Cardiac muscle cell (in vitro differentiated cells and primary cell): ENCODE measurements around the gene CEP41. TPM values are rescaled to one million over a fixed set of nuclear protein-coding genes. Genes with fewer than 3 reads are reported as not detected.

ENCODE experiments used
- DNase-seq, 2 donors: peaks; one replicate each; pipeline versions ENCODE4 v3.0.0 to v3.0.0-alpha.2; 2010 to 2017; ENCODE audit warnings: low read depth in 1 of 2, low spot score in 1 of 2
- H3K27ac ChIP-seq: fragments of 200-600 bp; sonication (generic); 2 replicates; pipeline ENCODE4 v1.5.1; 2016
- H3K27me3 ChIP-seq: fragments of 200-600 bp; sonication (generic); 2 replicates; pipeline ENCODE4 v1.6.0; 2016; ENCODE audit warnings: control low read depth
- H3K36me3 ChIP-seq: fragments of 200-600 bp; sonication (generic); 2 replicates; pipeline ENCODE4 v1.5.1; 2016; ENCODE audit warnings: control low read depth
- H3K4me1 ChIP-seq: fragments of 200-600 bp; sonication (generic); 2 replicates; pipeline ENCODE4 v1.8.1; 2017; ENCODE audit warnings: low read depth, mild to moderate bottlenecking, mixed run types
- H3K4me3 ChIP-seq: fragments of 200-600 bp; sonication (generic); 2 replicates; pipeline ENCODE4 v1.5.1; 2016; ENCODE audit warnings: mild to moderate bottlenecking
- H3K9me3 ChIP-seq: fragments of 200-600 bp; sonication (generic); 2 replicates; pipeline ENCODE4 v1.5.1; 2017; ENCODE audit warnings: low read depth, mild to moderate bottlenecking, control low read depth
- polyA plus RNA-seq: library from polyadenylated mRNA; unstranded; fragments of >200 nt; fragmentation: Nextera tagmentation; extraction: Ambion mirVana; gene quantifications from 2 replicates; pipeline ENCODE4 v1.2.1, GENCODE V29; 2016
- total RNA-seq: library from RNA; depleted of rRNA; stranded (reverse); fragments of >200 nt; gene quantifications from 2 replicates; pipeline ENCODE4 v1.2.3, GENCODE V29; 2016
- TF ChIP-seq, protein P1 (sequence below): IDR thresholded peaks from 2 replicates; pipeline ENCODE4 v1.5.1; 2012; ENCODE audit warnings: low read depth, mild to moderate bottlenecking, low read length

CEP41 gene
- total and polyA plus RNA-seq, 2 experiments from 2014 or later, result 8.0 to 27.4 TPM

GRCh38 chr7:130367088-130367755 lies 73.6 kb downstream of the CEP41 start:
- no peak for DNase-seq
- TF ChIP-seq, protein P1, sequence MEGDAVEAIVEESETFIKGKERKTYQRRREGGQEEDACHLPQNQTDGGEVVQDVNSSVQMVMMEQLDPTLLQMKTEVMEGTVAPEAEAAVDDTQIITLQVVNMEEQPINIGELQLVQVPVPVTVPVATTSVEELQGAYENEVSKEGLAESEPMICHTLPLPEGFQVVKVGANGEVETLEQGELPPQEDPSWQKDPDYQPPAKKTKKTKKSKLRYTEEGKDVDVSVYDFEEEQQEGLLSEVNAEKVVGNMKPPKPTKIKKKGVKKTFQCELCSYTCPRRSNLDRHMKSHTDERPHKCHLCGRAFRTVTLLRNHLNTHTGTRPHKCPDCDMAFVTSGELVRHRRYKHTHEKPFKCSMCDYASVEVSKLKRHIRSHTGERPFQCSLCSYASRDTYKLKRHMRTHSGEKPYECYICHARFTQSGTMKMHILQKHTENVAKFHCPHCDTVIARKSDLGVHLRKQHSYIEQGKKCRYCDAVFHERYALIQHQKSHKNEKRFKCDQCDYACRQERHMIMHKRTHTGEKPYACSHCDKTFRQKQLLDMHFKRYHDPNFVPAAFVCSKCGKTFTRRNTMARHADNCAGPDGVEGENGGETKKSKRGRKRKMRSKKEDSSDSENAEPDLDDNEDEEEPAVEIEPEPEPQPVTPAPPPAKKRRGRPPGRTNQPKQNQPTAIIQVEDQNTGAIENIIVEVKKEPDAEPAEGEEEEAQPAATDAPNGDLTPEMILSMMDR, result no peak
- H3K27me3 ChIP-seq, result no peaks in the 10 kb centered on the region
- H3K9me3 ChIP-seq, result no peaks in the 10 kb centered on the region
- H3K36me3 ChIP-seq, result no peaks in the 10 kb centered on the region
- peaks cover 23% of the 10 kb centered on the region for H3K4me1 ChIP-seq
- no peak overlapping the region for H3K27ac ChIP-seq
- H3K4me3 ChIP-seq, result no peak overlapping the region

- Histone ChIP-seq H3K27ac (no peak overlapping the region), H3K36me3 (no peaks in the 10 kb centered on the region), H3K27me3 (no peaks in the 10 kb centered on the region), H3K4me1 (peaks cover 23% of the 10 kb centered on the region), H3K4me3 (no peak overlapping the region), H3K9me3 (no peaks in the 10 kb centered on the region)
- TF ChIP-seq, protein P1, result no peak
- no peak for DNase-seq
Measured at GRCh38 chr7:130366564-130366963, 74.3 kb downstream of the CEP41 start.

DNA sequence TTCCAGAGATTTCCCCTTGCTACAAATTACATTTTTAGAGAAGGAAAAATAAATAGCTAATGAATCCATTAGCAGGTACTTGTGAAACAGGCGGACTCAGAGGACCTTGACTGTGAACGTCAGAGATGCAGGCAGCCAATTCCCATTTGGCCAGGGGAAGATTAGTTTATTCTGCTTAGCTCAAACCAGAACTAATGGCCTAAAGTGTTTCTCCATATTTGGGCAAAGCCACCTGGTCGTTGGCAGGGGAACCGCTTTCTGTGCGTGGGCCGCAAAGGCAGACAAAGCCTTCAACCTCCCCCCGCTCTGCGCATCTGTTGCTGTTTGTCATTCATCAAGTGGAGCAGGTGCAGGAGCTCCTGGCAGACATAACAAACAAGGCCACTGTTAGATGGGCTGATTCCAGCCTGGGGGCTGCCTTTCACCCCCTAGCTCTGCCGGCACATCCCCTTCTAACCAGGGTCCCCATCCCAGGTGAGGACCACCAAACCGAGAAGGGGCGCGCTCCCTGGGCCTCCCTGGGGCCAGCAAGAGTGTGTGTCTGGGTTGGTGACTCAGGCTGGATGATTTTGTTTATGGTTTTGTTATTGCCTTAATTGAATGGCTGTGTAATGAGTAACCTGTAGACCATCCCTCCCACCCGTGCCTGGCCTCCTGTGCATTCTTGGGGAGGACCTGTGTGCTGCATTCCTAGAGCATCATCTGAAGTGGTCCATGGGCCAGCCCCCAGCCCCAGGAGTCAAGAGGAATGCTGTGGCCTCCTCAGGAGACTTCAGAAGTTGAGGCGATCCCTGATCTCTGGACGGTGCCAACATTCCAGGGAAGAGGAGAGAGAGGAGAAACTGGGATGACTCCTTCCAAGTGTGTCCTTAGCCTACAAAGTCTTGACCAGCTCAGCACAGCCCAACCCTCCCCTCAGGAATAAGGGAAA lies 75.0 kb downstream of the CEP41 start:
- no peaks in the 10 kb centered on the region for H3K27me3 ChIP-seq
- H3K4me3 ChIP-seq, result no peak overlapping the region
- peak in 1 of 2 donors; percentile 57 for DNase-seq
- peaks cover 23% of the 10 kb centered on the region for H3K4me1 ChIP-seq
- TF ChIP-seq, protein P1, result no peak
- H3K36me3 ChIP-seq, result no peaks in the 10 kb centered on the region
- no peaks in the 10 kb centered on the region for H3K9me3 ChIP-seq
- H3K27ac ChIP-seq, result no peak overlapping the region

- H3K27me3 ChIP-seq, result no peaks in the 10 kb centered on the region
- TF ChIP-seq, protein P1, result no peak
- DNase-seq, result no peak
- no peaks in the 10 kb centered on the region for H3K9me3 ChIP-seq
- no peaks in the 10 kb centered on the region for H3K36me3 ChIP-seq
- H3K4me3 ChIP-seq, result no peak overlapping the region
- no peak overlapping the region for H3K27ac ChIP-seq
- H3K4me1 ChIP-seq, result peaks cover 23% of the 10 kb centered on the region
Measured at GRCh38 chr7:130365088-130365487, 75.7 kb downstream of the CEP41 start.

GRCh38 chr7:130364451-130364850 lies 76.4 kb downstream of the CEP41 start:
- TF ChIP-seq, protein P1, result no peak
- Histone ChIP-seq H3K9me3 (no peaks in the 10 kb centered on the region), H3K4me3 (no peak overlapping the region), H3K4me1 (peaks cover 20% of the 10 kb centered on the region), H3K27me3 (no peaks in the 10 kb centered on the region), H3K27ac (no peak overlapping the region), H3K36me3 (no peaks in the 10 kb centered on the region)
- DNase-seq, result no peak
